OCI-LY1 (cell line): Measurements from ENCODE around the gene PIEZO1.

ENCODE experiments used
- H2AFZ ChIP-seq: fragments of 200-600 bp; sonication (generic), shearing (Covaris generic); 2 replicates; pipeline ENCODE4 v1.6.0; 2014; ENCODE audit warnings: antibody characterized with exemption, mild to moderate bottlenecking, low read length
- H3F3A ChIP-seq: fragments of 200-600 bp; sonication (generic), shearing (Covaris generic); 2 replicates; pipeline ENCODE4 v1.6.0; 2014; ENCODE audit warnings: mild to moderate bottlenecking, antibody characterized with exemption, low read length, moderate library complexity; ENCODE audit not compliant: insufficient read depth
- H3K27ac ChIP-seq: fragments of 200-600 bp; sonication (generic); 2 replicates; pipeline ENCODE4 v1.5.1; 2014; ENCODE audit warnings: low read length, mixed run types, mild to moderate bottlenecking, low read depth; ENCODE audit not compliant: poor library complexity, severe bottlenecking
- H3K27me3 ChIP-seq: fragments of 200-600 bp; sonication (generic); 2 replicates; pipeline ENCODE4 v1.6.0; 2014; ENCODE audit warnings: antibody characterized with exemption, mild to moderate bottlenecking, low read length, moderate library complexity; ENCODE audit not compliant: insufficient read depth
- H3K36me3 ChIP-seq: fragments of 200-600 bp; sonication (generic); 2 replicates; pipeline ENCODE4 v1.6.1; 2014; ENCODE audit warnings: mild to moderate bottlenecking, antibody characterized with exemption, low read length, moderate library complexity, mixed read lengths; ENCODE audit not compliant: insufficient read depth
- H3K4me1 ChIP-seq: fragments of 200-600 bp; sonication (generic); 2 replicates; pipeline ENCODE4 v1.5.1; 2014; ENCODE audit warnings: mild to moderate bottlenecking, low read length, moderate library complexity; ENCODE audit not compliant: insufficient read depth, severe bottlenecking
- H3K4me2 ChIP-seq: fragments of 200-600 bp; sonication (generic), shearing (Covaris generic); 2 replicates; pipeline ENCODE4 v1.6.1; 2014; ENCODE audit warnings: low read length
- H3K4me3 ChIP-seq: fragments of 200-600 bp; sonication (generic); 2 replicates; pipeline ENCODE4 v1.5.1; 2014; ENCODE audit warnings: low read length, low read depth, mild to moderate bottlenecking, mixed read lengths; ENCODE audit not compliant: poor library complexity, severe bottlenecking
- H3K79me2 ChIP-seq: fragments of 200-600 bp; shearing (Covaris generic); 2 replicates; pipeline ENCODE4 v1.6.1; 2016; ENCODE audit warnings: mixed run types, low read length, mixed read lengths; ENCODE audit not compliant: insufficient read depth
- H3K9ac ChIP-seq: fragments of 200-600 bp; sonication (generic), shearing (Covaris generic); 2 replicates; pipeline ENCODE4 v1.6.1; 2014; ENCODE audit warnings: mild to moderate bottlenecking, low read length, mixed read lengths
- H3K9me2 ChIP-seq: fragments of 200-600 bp; sonication (generic), shearing (Covaris generic); 2 replicates; pipeline ENCODE4 v1.6.1; 2014; ENCODE audit warnings: low read depth, mild to moderate bottlenecking, low read length, mixed read lengths
- H3K9me3 ChIP-seq: fragments of 200-600 bp; shearing (Covaris generic); 2 replicates; pipeline ENCODE4 v1.6.1; 2014; ENCODE audit warnings: low read length, mixed read lengths
- H4K20me1 ChIP-seq: fragments of 200-600 bp; sonication (generic), shearing (Covaris generic); 2 replicates; pipeline ENCODE4 v1.6.0; 2016; ENCODE audit warnings: mild to moderate bottlenecking, low read length; ENCODE audit not compliant: insufficient read depth
- CTCF ChIP-seq: fragments of 200-600 bp; sonication (generic), shearing (Covaris generic); IDR thresholded peaks from 2 replicates; pipeline ENCODE4 v1.5.1; 2017; ENCODE audit warnings: mild to moderate bottlenecking, antibody characterized with exemption, low read length, moderate library complexity, mixed read lengths
- EZH2 ChIP-seq: fragments of 200-600 bp; sonication (generic), shearing (Covaris generic); IDR thresholded peaks from 2 replicates; pipeline ENCODE4 v1.8.0; 2017; ENCODE audit warnings: borderline replicate concordance, mixed run types, mild to moderate bottlenecking, antibody characterized with exemption, low read length, moderate library complexity, mixed read lengths

Gene PIEZO1

DNA sequence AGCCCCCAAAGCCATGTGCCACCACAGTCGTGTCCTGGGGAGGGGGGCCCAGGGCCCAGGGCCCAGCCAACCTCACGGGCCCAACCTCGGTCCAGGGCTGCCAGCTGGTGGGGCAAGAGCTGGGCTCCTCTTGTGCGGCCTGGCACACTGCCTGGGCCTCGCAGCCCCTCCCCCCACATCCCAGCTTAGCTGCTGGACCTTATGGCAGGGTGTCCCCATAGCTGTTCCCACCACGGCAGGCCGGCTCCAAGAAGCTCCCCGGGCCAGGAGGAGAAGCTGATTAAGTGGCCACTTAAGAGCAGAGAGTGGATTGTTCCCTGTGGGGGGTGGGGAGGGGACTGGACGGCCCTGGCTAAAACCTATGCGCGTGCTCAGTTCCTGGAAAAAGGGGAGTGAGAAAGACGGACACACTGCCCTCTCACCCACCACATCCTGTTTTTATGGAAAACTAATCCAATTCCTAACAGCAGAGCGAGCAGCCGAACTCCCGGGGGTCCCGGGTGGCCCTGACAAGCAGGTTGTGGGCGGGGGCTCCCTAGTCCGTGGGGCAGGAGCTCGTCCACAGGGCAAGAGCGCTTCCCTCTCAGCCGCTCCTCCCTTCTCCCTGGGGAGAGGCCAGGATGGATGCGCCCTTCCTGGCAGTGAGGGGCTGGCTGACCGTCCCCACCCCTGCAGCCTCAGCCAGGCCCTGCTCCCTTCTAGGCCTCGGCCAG is 16.8 kb downstream of the PIEZO1 start:
- H3K9me2 ChIP-seq: no peaks in the 10 kb centered on the region
- no peaks in the 10 kb centered on the region for H3K9me3 ChIP-seq
- H3K36me3 ChIP-seq: no peaks in the 10 kb centered on the region
- no peak overlapping the region for H3K4me3 ChIP-seq
- H3K4me2 ChIP-seq: no peak overlapping the region
- H3K79me2 ChIP-seq: no peaks in the 10 kb centered on the region
- no peaks in the 10 kb centered on the region for H3F3A ChIP-seq
- peaks cover 17% of the 10 kb centered on the region for H3K4me1 ChIP-seq
- H3K9ac ChIP-seq: no peak overlapping the region
- H3K27me3 ChIP-seq: peaks cover 15% of the 10 kb centered on the region; the same call in 1 of the 2 replicates
- TF ChIP-seq CTCF: no peak
- TF ChIP-seq EZH2: no peak
- no peak overlapping the region for H2AFZ ChIP-seq
- H3K27ac ChIP-seq: no peak overlapping the region
- no peaks in the 10 kb centered on the region for H4K20me1 ChIP-seq

- no peak overlapping the region for H2AFZ ChIP-seq
- no peaks in the 10 kb centered on the region for H3K9me2 ChIP-seq
- H3K4me1 ChIP-seq: peaks cover 17% of the 10 kb centered on the region
- H3K9me3 ChIP-seq: no peaks in the 10 kb centered on the region
- H3K27ac ChIP-seq: no peak overlapping the region
- no peak overlapping the region for H3K4me3 ChIP-seq
- no peaks in the 10 kb centered on the region for H3F3A ChIP-seq
- no peaks in the 10 kb centered on the region for H4K20me1 ChIP-seq
- no peaks in the 10 kb centered on the region for H3K36me3 ChIP-seq
- TF ChIP-seq EZH2 (no peak), CTCF (no peak)
- H3K9ac ChIP-seq: no peak overlapping the region
- H3K4me2 ChIP-seq: no peak overlapping the region
- no peaks in the 10 kb centered on the region for H3K79me2 ChIP-seq
- peaks cover 21% of the 10 kb centered on the region for H3K27me3 ChIP-seq
Measured at GRCh38 chr16:88767546-88768070, 17.4 kb downstream of the PIEZO1 start.

DNA sequence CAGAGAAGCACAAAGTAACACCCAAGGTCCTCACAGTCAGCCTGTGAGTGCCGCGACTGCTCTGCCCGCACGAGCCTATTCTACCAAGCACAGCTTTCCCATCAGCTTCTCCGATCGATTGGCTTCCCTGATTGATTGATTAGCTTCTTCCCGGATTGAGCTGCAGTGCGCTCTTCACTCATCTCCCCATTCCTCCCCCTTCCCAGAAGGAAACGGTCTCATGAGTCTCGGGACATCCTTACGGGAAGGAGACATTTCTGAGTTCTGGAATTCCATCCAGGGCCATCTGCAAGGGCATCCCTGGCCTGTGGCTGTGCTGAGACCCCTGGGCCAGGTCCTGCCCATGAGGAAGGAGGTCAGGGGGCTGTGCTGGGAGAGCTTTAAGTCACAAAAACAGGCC is 18.0 kb downstream of the PIEZO1 start:
- Histone ChIP-seq H3K9me2 (no peaks in the 10 kb centered on the region), H3F3A (no peaks in the 10 kb centered on the region), H3K36me3 (no peaks in the 10 kb centered on the region), H3K27ac (no peak overlapping the region), H2AFZ (no peak overlapping the region), H3K9ac (no peak overlapping the region), H3K4me1 (peaks cover 17% of the 10 kb centered on the region), H3K4me3 (no peak overlapping the region), H3K27me3 (peaks cover 26% of the 10 kb centered on the region), H3K79me2 (no peaks in the 10 kb centered on the region), H4K20me1 (no peaks in the 10 kb centered on the region), H3K9me3 (no peaks in the 10 kb centered on the region), H3K4me2 (no peak overlapping the region)
- TF ChIP-seq EZH2: no peak

- Histone ChIP-seq H3K9me3 (no peaks in the 10 kb centered on the region), H3K9me2 (no peaks in the 10 kb centered on the region), H3F3A (no peaks in the 10 kb centered on the region), H3K4me1 (peaks cover 3% of the 10 kb centered on the region), H4K20me1 (no peaks in the 10 kb centered on the region), H3K27ac (no peak overlapping the region), H3K4me2 (no peak overlapping the region), H3K4me3 (no peak overlapping the region), H3K36me3 (no peaks in the 10 kb centered on the region), H3K9ac (no peak overlapping the region), H3K27me3 (peaks cover 40% of the 10 kb centered on the region), H2AFZ (no peak overlapping the region), H3K79me2 (no peaks in the 10 kb centered on the region)
- TF ChIP-seq CTCF: no peak
- no peak for TF ChIP-seq EZH2
Measured at GRCh38 chr16:88764913-88765349, 20.1 kb downstream of the PIEZO1 start.
